Mucosa of descending colon (tissue), 3 donors: ENCODE data around the gene DPP6. TPM values are rescaled to one million over a fixed set of nuclear protein-coding genes. Genes with fewer than 3 reads are reported as not detected.
A peak's percentile ranks its signal among the peaks of the same experiment; 100 is the strongest.
"Not testable (repeated sequence)": the region's sequence is repeated elsewhere in the genome, so short reads cannot be mapped to it uniquely, and the experiment has no call there.

ENCODE experiments used
- ATAC-seq: fragments of 200-7000 bp; cut with Tn5 transposase; one replicate; pipeline ENCODE4 v1.9.1; 2020; ENCODE audit warnings: mild to moderate bottlenecking, moderate library complexity
- DNase-seq, 3 donors: peaks; one replicate each; pipeline ENCODE4 v3.0.0-alpha.2; 2020
- H3K36me3 ChIP-seq: fragments of 200-600 bp; one replicate; pipeline ENCODE4 v1.8.0; 2021; ENCODE audit warnings: low read depth, mild to moderate bottlenecking
- H3K4me1 ChIP-seq: fragments of 200-600 bp; one replicate; pipeline ENCODE4 v1.8.0; 2021; ENCODE audit warnings: low read depth, mild to moderate bottlenecking
- H3K4me3 ChIP-seq: fragments of 200-600 bp; one replicate; pipeline ENCODE4 v1.8.0; 2021; ENCODE audit warnings: mild to moderate bottlenecking
- H3K9me3 ChIP-seq: fragments of 200-600 bp; one replicate; pipeline ENCODE4 v1.8.0; 2021; ENCODE audit warnings: mild to moderate bottlenecking
- intact Hi-C, 2 donors: fragments of 100-400 bp; cut with DNase I in 1 of 2; cut with micrococcal nuclease in 1 of 2; formaldehyde crosslinking; loops; one replicate each; pipeline versions ENCODE4 v1.11.0 to v1.11.1; 2022; cut with DNase I, micrococcal nuclease
- total RNA-seq, 3 donors: library from RNA; stranded (reverse); fragmentation: NEBNext Ultra II Directional in 2 of 3; extraction: Animal tissue kit (Norgen Biotek cat#: 25700) in 2 of 3; gene quantifications; one replicate each; pipeline versions ENCODE4 v1.2.1 to v1.2.4, GENCODE V29; 2021 to 2023
- donor health status: DM: no; HTN: no; CAD: no; lungs with moderate emphysema.
- donor health status: DM: no; HTN: no; CAD: no.
- donor health status: DM: no; HTN: yes; CAD: no.

Gene DPP6
- total RNA-seq, 3 donors from 2014 or later: 1.3 to 33.8 (median 1.5) TPM

- intact Hi-C loops, H3K4me3 ChIP-seq, DNase-seq, H3K4me1 ChIP-seq, H3K9me3 ChIP-seq, ATAC-seq, H3K36me3 ChIP-seq: not testable (repeated sequence)
Measured at GRCh38 chr7:154109615-154110014, 57.4 kb downstream of the DPP6 start.

GRCh38 chr7:154113732-154114351 is 61.6 kb downstream of the DPP6 start:
- intact Hi-C loops: not testable (repeated sequence)

DNA sequence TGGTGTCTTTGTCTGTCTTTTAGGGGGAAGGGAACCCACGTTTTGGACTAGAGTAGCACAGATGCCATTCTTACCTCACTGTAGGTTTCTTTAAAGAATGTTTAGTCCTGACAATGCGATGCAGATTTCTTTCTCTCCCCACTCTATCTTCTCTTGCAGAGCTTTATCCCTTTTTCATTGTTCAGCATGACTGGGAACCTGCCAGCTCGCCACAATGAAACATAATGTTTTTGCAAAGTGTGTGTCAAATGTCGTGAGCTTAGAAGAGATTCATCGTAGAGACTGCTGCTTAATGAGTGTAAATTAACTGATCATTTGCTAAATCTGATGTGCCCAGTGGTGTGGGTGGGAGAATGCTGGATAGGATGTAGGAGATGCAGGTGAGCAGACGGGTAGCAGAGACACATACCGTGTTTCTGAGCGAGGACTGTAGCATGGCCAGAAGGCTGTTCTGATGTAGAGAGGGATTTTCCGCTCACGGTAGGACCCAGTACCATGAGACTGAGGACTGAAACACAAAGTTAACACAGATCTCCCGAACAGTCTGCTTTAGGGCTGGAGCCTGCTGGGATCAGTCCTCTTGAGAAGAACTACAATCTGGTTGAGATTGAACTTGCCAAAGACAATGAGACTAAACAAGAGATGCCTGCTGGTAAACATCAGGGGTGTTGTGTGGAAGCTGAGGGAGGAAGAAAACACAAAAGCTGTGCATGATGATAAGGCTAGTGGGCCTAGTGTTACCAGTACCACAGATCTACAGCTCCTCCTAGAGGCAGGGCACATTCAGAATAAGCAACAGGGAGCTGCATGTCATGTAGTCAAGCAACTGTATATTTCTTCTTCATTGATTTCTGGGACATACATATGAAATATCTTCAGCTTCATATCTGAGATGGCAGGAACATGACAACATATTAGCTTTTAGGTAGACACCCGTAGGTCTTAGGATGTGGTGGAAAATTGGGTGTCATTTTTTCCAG is 65.5 kb downstream of the DPP6 start:
- DNase-seq, H3K4me1 ChIP-seq, H3K9me3 ChIP-seq, intact Hi-C loops, ATAC-seq, H3K4me3 ChIP-seq, H3K36me3 ChIP-seq: not testable (repeated sequence)

More at GRCh38 chr7:154113732-154114351, 61.6 kb downstream of the DPP6 start:
- not testable (repeated sequence) for ATAC-seq, DNase-seq, H3K4me1 ChIP-seq, H3K9me3 ChIP-seq, H3K36me3 ChIP-seq, H3K4me3 ChIP-seq

GRCh38 chr7:154120825-154121224 is 68.6 kb downstream of the DPP6 start:
- ATAC-seq, intact Hi-C loops, H3K36me3 ChIP-seq: not testable (repeated sequence)

GRCh38 chr7:154122720-154123119 is 70.5 kb downstream of the DPP6 start:
- H3K9me3 ChIP-seq, DNase-seq, intact Hi-C loops, H3K36me3 ChIP-seq, H3K4me1 ChIP-seq, H3K4me3 ChIP-seq: not testable (repeated sequence)
- ATAC-seq: peak; percentile 64

More at GRCh38 chr7:154120825-154121224, 68.6 kb downstream of the DPP6 start:
- not testable (repeated sequence) for DNase-seq, H3K9me3 ChIP-seq, H3K4me1 ChIP-seq, H3K4me3 ChIP-seq

GRCh38 chr7:154123397-154123796 is 71.2 kb downstream of the DPP6 start:
- peak; percentile 35 for ATAC-seq

DNA sequence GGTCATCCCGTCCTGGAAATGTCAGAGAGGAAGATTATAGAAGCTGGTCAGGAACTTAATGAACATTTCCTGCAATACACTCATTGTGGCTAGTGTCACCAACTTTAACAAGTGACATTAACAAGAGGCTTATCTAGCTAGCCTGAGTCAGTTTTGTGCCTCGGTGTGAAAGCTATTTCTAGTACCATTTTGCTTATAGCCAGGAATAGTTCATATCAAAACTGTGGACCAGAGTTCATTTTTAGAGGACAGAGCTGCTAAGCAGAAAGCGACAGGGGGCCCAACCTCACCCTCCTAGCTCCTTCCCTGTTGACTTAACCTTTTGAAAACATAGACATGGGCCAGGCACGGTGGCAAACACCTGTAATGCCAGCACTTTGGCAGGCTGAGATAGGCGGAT is 76.9 kb downstream of the DPP6 start:
- intact Hi-C loops, H3K36me3 ChIP-seq: not testable (repeated sequence)

More at GRCh38 chr7:154123397-154123796, 71.2 kb downstream of the DPP6 start:
- H3K4me3 ChIP-seq, DNase-seq, H3K9me3 ChIP-seq, H3K4me1 ChIP-seq, H3K36me3 ChIP-seq, intact Hi-C loops: not testable (repeated sequence)

DNA sequence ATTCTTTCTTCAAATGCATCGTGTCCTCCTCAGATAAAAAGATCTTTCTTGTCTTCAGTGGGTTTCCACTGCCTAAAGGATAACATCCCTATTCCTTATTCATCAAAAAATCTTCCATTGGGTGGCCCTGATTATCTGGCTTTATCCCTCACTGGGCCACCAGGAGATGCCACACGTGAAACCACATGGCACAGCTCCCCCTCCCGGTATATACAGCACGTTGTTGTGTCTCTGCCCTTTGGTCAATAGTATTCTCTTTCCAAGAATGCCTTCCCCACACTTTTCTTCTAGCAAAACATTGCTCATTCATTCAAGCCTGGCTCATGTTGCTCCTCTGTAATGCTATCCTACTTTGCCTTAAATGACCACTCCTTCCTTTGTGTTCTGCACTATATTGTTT is 80.4 kb downstream of the DPP6 start:
- intact Hi-C loops, H3K4me1 ChIP-seq, H3K36me3 ChIP-seq, ATAC-seq, H3K9me3 ChIP-seq, DNase-seq, H3K4me3 ChIP-seq: not testable (repeated sequence)

More for the DNA sequence above, 76.9 kb downstream of the DPP6 start:
- ATAC-seq, H3K4me3 ChIP-seq, DNase-seq, H3K4me1 ChIP-seq, H3K9me3 ChIP-seq: not testable (repeated sequence)

- ATAC-seq, intact Hi-C loops, H3K4me3 ChIP-seq, H3K36me3 ChIP-seq, DNase-seq, H3K4me1 ChIP-seq, H3K9me3 ChIP-seq: not testable (repeated sequence)
Measured at GRCh38 chr7:154133703-154134277, 81.6 kb downstream of the DPP6 start.

DNA sequence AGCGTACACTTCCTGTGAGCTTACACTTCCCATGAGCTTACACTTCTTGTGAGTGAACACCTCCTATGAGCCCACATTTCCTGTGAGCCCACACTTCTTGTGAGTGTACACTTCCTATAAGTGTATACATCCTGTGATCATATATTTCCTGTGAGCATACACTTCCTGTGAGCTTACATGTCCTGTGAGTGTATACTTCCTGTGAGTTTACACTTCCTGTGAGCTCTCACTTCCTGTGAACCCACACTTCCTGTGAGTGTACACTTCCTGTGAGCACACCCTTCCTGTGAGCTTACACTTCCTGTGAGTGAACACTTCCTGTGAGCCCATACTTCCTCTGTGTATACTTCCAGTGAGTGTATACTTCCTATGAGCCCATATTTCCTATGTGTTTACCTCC is 82.5 kb downstream of the DPP6 start:
- DNase-seq, H3K36me3 ChIP-seq, H3K9me3 ChIP-seq, intact Hi-C loops, H3K4me1 ChIP-seq, ATAC-seq, H3K4me3 ChIP-seq: not testable (repeated sequence)

DNA sequence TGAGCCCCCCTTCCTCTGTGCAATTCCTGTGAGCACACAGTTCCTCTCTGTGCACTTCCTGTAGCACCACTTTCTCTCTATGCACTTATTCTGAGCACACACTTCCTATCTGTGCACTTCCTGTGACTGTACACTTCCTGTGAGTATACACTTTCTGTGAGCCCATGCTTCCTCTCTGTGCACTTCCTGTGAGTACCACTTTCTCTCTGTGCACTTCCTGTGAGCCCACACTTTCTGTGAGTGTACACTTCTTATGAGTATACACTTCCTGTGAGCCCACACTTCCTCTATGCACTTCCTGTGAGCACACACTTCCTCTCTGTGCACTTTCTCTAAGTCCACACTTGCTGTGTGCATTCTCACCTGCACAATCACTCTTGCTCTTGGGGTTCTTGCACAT is 83.4 kb downstream of the DPP6 start:
- H3K4me1 ChIP-seq, DNase-seq, H3K36me3 ChIP-seq, intact Hi-C loops, H3K9me3 ChIP-seq, ATAC-seq, H3K4me3 ChIP-seq: not testable (repeated sequence)

DNA sequence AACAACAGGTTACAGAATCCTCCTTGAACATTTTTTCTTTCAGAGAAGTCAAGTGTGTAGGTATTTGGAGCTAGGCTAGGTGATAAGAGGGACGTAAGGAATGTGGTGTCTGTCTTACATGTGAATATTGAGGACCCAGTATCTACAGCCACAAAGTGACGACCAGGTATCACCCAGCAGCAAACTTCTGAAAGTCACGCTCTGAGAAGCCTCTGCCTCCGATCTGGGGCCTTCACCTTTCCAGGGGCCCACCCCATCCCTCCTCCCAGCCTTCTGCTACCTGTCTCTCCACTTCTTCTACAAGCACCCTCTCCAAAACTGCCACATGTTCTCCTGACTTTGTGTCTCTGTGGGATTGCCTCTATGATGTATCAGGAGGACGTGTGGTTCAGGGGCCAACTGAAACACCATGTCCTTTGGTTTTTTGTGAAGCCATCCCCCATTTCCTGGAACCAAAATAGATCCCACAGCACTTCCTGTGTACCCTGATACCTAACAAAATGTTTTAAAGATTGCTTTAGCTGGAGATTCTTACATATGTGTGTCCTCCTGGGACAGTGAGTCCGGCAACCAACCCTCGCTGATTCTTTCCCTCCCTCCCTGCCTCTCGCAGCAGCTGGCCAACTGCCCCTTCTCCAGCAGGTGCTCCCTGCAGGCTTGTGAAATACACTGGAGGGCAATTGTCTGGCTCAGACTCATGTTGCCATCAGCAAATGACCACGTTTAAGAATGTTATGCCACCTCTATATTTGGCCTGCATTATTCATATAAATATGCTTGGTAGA is 93.9 kb downstream of the DPP6 start:
- H3K36me3 ChIP-seq, intact Hi-C loops, ATAC-seq, DNase-seq, H3K4me3 ChIP-seq, H3K4me1 ChIP-seq, H3K9me3 ChIP-seq: not testable (repeated sequence)

GRCh38 chr7:154146707-154147038 is 94.5 kb downstream of the DPP6 start:
- intact Hi-C loops, DNase-seq, H3K4me1 ChIP-seq, H3K36me3 ChIP-seq, H3K9me3 ChIP-seq, H3K4me3 ChIP-seq: not testable (repeated sequence)
- peak; percentile 34 for ATAC-seq
